GM18867 (cell line): ENCODE data around the gene GRM7.

Source experiments
- ATAC-seq: cut with Tn5 transposase; IDR thresholded peaks from one replicate; pipeline ENCODE4 v1.9.1; 2021; ENCODE audit warnings: mild to moderate bottlenecking, moderate library complexity; ENCODE audit not compliant: unreplicated experiment

GRM7 gene

GRCh38 chr3:7292362-7292761 lies 431.4 kb downstream of the GRM7 start:
- ATAC-seq = no peak

- no peak for ATAC-seq
Measured at GRCh38 chr3:7293286-7293685, 432.4 kb downstream of the GRM7 start.

GRCh38 chr3:7305561-7305960 lies 444.6 kb downstream of the GRM7 start:
- no peak for ATAC-seq

GRCh38 chr3:7306901-7307300 lies 446.0 kb downstream of the GRM7 start:
- ATAC-seq = no peak

- ATAC-seq = no peak
Measured at GRCh38 chr3:7307410-7307809, 446.5 kb downstream of the GRM7 start.

GRCh38 chr3:7309641-7310102 lies 448.8 kb downstream of the GRM7 start:
- no peak for ATAC-seq

- peak; percentile 46 for ATAC-seq
Measured at GRCh38 chr3:7315037-7315436, 454.1 kb downstream of the GRM7 start.

DNA sequence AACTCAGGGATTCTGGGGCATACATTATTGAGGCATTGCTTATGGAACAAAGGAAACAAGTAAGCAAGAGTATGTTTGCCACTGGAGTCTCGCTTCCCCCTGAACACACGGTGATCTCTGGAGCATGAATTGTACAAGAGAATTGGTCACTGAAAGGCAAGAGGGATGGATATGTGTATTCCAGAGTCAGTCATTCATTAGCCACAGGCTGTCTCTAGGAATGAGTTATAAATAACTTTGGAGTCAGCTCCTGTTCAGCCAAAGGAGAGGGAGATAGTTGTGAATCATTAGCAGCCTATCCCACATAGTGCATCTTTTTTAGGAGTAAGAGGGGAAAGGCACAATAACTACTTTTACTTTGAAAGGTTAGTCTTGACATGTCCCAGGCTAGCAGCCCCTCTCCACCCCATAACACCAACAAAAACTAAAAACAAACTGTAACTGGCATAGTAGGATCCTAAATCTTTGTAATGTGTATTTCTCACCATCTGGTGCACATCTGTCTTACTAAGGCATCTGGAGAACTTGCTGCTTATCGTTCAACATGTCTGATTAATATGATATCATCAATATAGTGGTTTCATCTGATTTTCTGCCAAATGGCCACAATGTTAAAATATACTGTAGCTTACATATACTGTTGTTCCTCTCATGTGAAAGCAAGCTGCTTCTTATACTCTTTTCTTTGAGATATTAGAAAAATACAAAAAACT lies 462.2 kb downstream of the GRM7 start:
- no peak for ATAC-seq

DNA sequence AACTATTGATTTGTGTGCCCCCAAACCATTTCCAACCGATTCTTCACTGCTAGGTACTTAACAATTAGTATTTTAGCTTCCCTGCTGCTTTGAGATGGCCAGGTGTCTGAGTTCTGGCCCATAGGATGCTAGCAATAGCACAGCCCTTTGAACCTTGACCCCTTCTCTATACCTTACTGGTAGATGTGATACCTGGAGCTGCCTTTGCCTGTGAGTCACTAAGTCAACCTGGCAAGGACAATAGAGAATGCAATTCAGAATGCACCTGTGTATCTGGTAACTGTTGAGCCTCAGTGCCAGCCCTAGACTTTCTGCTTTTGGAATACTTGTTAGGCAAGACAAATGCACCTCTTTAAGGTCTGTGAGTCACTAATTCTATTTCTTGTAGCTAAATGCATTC lies 467.4 kb downstream of the GRM7 start:
- no peak for ATAC-seq

DNA sequence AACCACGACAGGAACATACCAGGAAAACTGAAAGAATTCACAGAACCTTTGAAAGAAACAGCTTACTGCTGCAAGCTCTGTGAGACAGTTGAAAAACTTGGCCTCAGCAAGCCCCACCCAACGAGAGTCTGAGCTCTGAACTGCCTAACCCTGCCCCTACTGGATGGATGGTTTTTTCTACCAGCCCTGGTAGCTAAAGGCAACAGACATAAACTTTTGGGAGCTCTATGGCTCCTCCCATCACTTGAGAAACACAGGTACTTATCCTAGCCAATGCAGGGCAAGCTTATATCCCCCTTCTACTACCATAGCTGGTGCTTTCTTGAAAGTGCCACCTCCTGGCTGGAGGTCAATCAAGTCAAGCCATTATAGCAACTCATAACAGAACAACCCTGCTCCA lies 471.8 kb downstream of the GRM7 start:
- ATAC-seq = no peak

- ATAC-seq = no peak
Measured at GRCh38 chr3:7333125-7333524, 472.2 kb downstream of the GRM7 start.

DNA sequence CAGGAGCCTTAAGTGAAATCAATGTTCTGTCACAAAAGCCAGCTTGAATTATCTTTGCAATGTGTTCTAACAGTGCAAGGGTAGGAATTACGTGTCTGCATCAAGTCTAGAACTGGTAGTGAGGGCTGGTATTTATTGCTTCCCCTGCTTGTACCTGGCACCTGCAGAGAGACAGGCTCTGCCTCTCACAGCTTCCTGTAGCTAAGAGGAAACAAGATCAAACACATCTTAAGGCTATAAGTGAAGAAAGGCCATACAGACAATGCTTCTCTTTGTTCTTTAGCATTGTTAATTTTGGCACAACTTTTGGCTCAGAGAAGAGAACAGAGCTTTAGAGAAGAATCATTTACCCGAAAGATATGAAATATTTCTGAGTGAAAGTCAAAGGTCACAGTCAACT lies 479.9 kb downstream of the GRM7 start:
- no peak for ATAC-seq

DNA sequence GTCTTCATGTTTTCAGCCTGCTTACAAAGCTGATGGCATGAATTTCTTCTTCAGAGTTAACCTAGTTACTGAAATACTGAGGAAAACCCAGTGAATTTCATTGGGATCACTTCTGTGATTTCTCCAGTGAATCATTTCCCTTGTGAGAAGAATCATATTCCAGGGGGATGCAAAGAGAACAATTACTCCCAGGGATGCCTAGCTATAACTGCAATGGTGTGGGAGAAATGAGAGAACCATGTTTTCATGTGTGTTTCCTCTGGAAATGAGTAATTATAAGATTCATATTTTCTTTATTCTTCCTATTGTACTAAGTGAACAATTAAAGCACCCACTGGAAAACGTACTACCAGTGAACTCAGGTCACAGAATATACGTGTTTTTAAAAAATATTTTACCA lies 485.4 kb downstream of the GRM7 start:
- ATAC-seq = no peak

DNA sequence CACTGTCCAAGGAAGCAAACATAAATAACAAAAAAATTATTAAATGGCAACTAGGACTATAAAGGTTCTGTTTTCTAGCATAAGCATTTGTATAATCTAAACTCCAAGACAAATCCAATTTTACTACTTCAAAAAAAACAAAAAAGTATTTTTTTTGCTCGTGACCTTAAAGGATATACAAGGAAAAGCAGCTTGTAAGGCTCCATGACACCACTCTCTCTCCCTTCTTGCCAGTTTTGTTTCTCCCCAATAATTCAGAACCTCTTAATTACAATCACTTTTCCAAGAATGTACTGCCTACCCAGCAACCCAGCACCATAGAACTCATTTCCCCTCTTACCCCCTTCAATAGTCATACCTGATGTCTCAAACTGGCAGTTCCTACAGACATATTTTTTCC lies 496.2 kb downstream of the GRM7 start:
- ATAC-seq = no peak

- no peak for ATAC-seq
Measured at GRCh38 chr3:7367968-7368367, 507.1 kb downstream of the GRM7 start.

DNA sequence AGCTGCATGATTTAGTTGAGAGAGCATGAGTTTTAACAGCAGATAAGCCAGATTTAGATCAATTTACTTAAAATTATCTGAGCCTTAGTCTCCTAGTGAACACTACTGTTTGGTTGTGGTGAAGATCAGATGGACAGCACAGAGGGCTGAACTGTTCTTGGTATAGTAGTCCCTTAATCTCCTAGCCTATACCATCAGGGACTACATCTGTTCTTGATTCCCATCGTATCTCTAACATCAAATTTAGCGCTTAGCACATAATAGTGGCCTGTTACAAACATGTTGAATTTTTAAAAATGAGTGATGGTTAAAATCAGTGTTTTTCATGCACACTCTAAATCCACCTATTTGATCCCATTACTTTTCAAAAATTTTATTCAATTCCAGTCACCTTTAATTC lies 507.7 kb downstream of the GRM7 start:
- ATAC-seq = no peak

DNA sequence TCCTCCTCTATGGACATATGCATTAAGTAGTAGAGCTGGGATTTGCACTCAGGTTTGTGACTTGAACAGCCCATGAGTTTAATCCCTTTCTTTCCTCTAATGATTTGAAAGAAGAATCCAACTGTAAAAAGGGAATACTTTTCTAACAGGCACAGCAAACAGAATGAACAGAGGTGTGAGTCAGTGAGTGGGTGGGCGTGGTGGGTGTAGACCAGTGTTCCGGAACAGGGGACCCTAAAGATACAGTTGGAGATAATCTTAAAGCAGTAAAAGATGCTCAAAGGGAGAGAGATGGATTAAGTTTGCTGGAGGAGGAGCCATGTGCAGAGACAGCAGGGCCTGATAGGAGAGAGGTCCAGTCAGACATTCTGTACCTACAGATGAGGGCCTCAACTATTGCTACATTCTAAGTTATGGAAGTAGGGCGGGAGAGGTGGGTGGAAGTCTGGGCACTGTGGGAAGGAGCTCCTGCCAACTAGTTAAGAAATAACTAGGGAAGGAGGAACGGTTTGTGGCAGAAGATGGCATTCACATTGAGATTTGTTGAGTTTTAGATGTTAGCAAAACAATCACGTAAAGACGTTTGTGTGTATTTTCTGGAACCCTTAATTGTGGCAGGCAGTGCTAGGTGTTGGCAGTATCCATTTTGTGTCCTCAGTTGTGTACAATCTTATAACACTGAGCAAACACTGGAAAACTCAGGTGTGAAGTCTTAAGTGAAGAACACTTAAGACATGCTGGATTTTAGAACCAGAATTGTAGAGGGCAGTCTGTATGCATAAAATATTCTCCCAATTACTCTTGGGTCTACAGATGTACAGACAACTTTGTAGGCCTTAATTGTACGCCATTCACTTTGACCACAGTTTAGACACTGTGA lies 511.0 kb downstream of the GRM7 start:
- ATAC-seq = no peak

DNA sequence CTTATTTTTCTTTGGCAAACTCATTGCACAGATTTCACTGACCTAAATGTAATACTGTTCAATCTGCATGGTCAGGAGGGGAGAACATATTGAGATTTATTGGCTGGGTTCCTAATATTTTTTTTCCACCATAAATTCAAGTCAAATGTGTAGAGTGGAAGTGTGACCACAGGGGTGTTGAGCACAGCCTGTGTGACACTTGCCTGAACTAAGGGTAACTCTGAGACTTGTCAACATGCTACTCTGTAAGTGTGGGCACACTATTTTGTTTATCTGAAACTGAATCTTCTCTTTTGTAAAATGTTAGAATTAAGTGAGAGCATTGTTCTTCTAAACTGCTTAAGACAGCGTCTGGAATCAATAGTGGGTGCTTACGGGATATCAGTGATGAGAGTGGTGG lies 516.2 kb downstream of the GRM7 start:
- ATAC-seq = no peak

DNA sequence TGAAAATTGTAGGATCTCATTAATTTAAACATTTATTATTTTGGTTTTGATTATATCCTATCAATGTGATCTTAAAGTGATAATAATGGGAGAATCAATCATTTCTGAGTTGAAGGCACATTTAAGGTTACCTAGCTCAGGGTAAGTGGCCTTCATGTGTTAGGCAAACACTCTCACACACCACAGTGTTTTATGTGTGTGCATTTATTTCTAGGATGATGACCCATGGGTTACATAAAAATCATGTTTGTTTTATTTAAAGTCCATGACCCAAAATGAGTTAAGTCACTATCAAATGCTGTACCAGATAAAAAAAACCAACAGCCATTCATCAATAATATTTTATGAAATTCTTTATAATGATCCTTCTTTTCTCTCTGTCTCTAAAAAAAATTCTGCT lies 520.8 kb downstream of the GRM7 start:
- no peak for ATAC-seq

DNA sequence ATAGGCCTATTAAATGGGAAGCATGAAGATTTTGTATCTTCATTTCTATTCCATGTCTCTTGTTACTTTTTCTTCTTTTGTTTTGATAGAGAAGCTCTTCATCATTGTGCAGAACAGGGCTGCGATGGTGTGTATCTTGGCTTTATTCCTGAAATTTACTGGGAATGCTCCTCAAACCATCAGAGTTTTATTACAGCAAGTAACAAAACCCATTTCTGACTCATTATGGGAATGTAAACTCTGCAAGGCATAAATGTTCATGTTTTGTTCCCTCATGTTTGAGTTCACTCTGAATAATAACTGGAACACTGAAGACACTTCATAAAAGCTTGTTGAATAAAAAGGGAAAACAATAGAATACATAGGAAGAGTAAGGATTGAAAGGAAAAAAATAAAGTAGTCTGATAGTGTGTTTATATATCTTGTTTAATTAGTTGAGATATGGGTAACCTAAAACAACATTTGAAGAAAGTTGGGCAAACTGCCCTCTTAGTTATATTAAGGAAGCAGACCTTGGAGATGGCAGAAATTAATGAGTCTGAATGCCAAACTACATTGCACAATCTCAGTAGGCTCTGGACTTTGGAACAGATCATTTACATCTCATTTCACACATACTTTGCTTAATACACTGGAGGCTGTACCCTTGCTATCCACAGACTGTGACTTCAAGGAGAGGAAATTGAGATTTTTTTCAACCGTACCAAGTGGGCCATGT lies 521.5 kb downstream of the GRM7 start:
- no peak for ATAC-seq

GRCh38 chr3:7385635-7386034 lies 524.7 kb downstream of the GRM7 start:
- no peak for ATAC-seq

DNA sequence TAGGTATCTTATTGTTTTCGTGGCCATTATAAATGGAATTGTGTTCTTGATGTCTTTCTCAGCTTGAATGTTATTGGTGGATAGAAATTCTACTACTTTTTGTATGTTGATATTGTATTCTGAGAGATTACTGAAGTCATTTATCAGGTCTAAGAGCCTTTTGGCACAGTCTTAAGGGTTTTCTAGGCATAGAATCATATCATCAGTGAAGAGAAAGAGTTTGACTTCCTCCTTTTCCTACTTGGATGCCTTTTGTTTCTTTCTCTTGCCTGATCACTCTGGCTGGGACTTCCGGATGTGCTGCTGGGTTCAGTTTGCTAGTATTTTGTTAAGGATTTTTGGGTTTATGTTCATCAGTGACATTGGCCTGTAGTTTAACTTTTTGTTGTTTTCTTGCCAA lies 527.1 kb downstream of the GRM7 start:
- ATAC-seq = no peak
